AG04450 (cell line): ENCODE measurements around the gene GORASP1. TPM values are rescaled to one million over a fixed set of nuclear protein-coding genes. Genes with fewer than 3 reads are reported as not detected.

Experiments used
- CTCF ChIA-PET: fragments of 300-600, 350-600 bp; formaldehyde crosslinking; extraction: SDS; loops from one replicate; lab custom pipeline; 2022; ENCODE audit warnings: antibody characterized with exemption, inconsistent platforms; lab: Charles Lee
- POLR2A ChIA-PET: fragments of 350-600 bp; formaldehyde crosslinking; extraction: SDS; loops from one replicate; lab custom pipeline; 2021; ENCODE audit warnings: antibody characterized with exemption, inconsistent platforms; lab: Yijun Ruan, JAX
- DNase-seq: peaks from one replicate; pipeline ENCODE4 v3.0.0-alpha.2; 2011; ENCODE audit warnings: low read depth, low spot score
- H3K27ac ChIP-seq: one replicate; pipeline ENCODE4 v1.5.1; 2012; ENCODE audit warnings: low read depth, low read length, control low read depth
- H3K27me3 ChIP-seq: one replicate; pipeline ENCODE4 v1.6.0; 2012; ENCODE audit warnings: low read length; ENCODE audit not compliant: control insufficient read depth, insufficient read depth
- H3K4me3 ChIP-seq: 2 replicates; pipeline ENCODE4 v1.5.1; 2011; ENCODE audit warnings: mild to moderate bottlenecking, low read depth, low read length, control low read depth
- H3K9me3 ChIP-seq: 2 replicates; pipeline ENCODE4 v1.5.1; 2012; ENCODE audit warnings: low read length; ENCODE audit not compliant: control insufficient read depth, insufficient read depth
- polyA plus RNA-seq: library from polyadenylated mRNA; depleted of rRNA; stranded (reverse); fragments of >200 nt; gene quantifications from 2 replicates; pipeline ENCODE4 v1.2.3, GENCODE V29; 2011
- TF ChIP-seq, protein P1 (sequence below): IDR thresholded peaks from 2 replicates; pipeline ENCODE4 v1.5.1; 2011; ENCODE audit warnings: low read depth, low read length, control low read depth, inconsistent platforms

Gene GORASP1
- polyA plus RNA-seq, 1 experiment: 43.7 TPM

GRCh38 chr3:39130693-39131265 lies 23.4 kb upstream of the GORASP1 start:
- no peaks in the 10 kb centered on the region for H3K27me3 ChIP-seq
- H3K4me3 ChIP-seq: no peak overlapping the region
- TF ChIP-seq, protein P1, sequence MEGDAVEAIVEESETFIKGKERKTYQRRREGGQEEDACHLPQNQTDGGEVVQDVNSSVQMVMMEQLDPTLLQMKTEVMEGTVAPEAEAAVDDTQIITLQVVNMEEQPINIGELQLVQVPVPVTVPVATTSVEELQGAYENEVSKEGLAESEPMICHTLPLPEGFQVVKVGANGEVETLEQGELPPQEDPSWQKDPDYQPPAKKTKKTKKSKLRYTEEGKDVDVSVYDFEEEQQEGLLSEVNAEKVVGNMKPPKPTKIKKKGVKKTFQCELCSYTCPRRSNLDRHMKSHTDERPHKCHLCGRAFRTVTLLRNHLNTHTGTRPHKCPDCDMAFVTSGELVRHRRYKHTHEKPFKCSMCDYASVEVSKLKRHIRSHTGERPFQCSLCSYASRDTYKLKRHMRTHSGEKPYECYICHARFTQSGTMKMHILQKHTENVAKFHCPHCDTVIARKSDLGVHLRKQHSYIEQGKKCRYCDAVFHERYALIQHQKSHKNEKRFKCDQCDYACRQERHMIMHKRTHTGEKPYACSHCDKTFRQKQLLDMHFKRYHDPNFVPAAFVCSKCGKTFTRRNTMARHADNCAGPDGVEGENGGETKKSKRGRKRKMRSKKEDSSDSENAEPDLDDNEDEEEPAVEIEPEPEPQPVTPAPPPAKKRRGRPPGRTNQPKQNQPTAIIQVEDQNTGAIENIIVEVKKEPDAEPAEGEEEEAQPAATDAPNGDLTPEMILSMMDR: no peak
- H3K27ac ChIP-seq: no peak overlapping the region
- H3K9me3 ChIP-seq: no peaks in the 10 kb centered on the region
- no peak for DNase-seq
- ChIA-PET CTCF (interaction anchor here (12.0 kb wide), 1 partner anchor 157 kb away, joined by 446 read pairs; no protein-coding TSS in a partner anchor), POLR2A (interaction anchor here (1.1 kb wide), 1 partner anchor 16 kb away, joined by 5 read pairs; no protein-coding TSS in a partner anchor)

DNA sequence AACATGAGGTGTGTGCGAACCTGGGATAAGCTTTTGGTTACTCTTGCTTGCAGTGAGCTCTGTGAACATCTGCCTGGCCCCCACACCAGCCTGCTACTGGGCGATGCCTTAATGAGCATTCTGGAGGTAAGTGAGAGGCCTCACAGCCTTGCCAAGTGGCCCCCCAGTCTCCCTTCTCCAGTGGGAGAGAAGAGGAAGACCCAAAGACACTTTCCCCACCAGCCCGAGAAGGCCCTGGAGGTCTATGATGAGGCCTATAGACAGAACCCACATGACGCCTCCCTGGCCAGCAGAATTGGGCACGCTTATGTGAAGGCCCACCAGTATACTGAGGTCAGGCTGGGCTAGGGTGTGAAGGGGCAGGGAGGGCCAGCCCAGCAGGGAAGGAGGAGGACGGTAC lies 22.6 kb upstream of the GORASP1 start:
- ChIA-PET POLR2A (no interaction called here), CTCF (interaction anchor here (12.0 kb wide), 1 partner anchor 158 kb away, joined by 446 read pairs; no protein-coding TSS in a partner anchor)
- Histone ChIP-seq H3K27me3 (no peaks in the 10 kb centered on the region), H3K27ac (no peak overlapping the region), H3K9me3 (no peaks in the 10 kb centered on the region), H3K4me3 (no peak overlapping the region)
- TF ChIP-seq, protein P1: no peak
- DNase-seq: no peak

- DNase-seq: no peak
- POLR2A ChIA-PET: no interaction called here
- Histone ChIP-seq H3K9me3 (no peaks in the 10 kb centered on the region), H3K4me3 (no peak overlapping the region), H3K27ac (no peak overlapping the region), H3K27me3 (no peaks in the 10 kb centered on the region)
- CTCF ChIA-PET: interaction anchor here (12.0 kb wide), 1 partner anchor 159 kb away, joined by 446 read pairs; no protein-coding TSS in a partner anchor
- TF ChIP-seq, protein P1: no peak
Measured at GRCh38 chr3:39128951-39129350, 21.5 kb upstream of the GORASP1 start.

DNA sequence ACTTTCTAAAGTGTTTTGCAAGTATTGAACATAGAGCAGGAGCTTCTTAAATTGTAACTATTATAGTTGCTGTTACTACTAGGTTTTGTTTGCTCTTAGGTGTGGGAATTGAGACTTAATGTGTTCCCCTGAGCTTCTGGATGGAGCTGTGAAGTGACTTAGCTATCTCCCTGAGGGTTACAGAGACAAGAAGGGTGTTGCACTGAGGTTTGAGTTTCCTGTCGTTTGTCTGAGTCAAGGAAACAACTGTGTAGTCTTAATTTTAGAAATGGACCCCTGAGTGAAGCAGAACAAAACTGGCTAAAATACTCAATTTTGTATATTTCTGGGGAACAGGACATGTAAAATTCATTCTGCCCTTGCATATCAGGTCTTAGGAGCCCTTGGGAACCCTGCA lies 20.5 kb upstream of the GORASP1 start:
- POLR2A ChIA-PET: interaction anchor here (0.6 kb wide), 1 partner anchor 21 kb away, joined by 4 read pairs; no protein-coding TSS in a partner anchor
- no peak for DNase-seq
- Histone ChIP-seq H3K27ac (no peak overlapping the region), H3K27me3 (no peaks in the 10 kb centered on the region), H3K9me3 (no peaks in the 10 kb centered on the region), H3K4me3 (no peak overlapping the region)
- CTCF ChIA-PET: interaction anchor here (1.2 to 12.0 kb wide), 6 partner anchors 11 to 160 kb away, joined by 3 to 446 read pairs (median 12); partner anchors contain the start of genes GORASP1, TTC21A and XIRP1
- TF ChIP-seq, protein P1: no peak

GRCh38 chr3:39127269-39127907 lies 20.0 kb upstream of the GORASP1 start:
- Histone ChIP-seq H3K9me3 (no peaks in the 10 kb centered on the region), H3K27ac (no peak overlapping the region), H3K4me3 (no peak overlapping the region), H3K27me3 (no peaks in the 10 kb centered on the region)
- POLR2A ChIA-PET: interaction anchor here (0.6 to 1.1 kb wide), 3 partner anchors 20 to 161 kb away, joined by 4 read pairs; no protein-coding TSS in a partner anchor
- CTCF ChIA-PET: interaction anchor here (0.6 to 12.0 kb wide), 29 partner anchors 8 to 250 kb away, joined by 3 to 446 read pairs (median 4); partner anchors contain the start of genes CX3CR1, GORASP1, TTC21A and XIRP1
- TF ChIP-seq, protein P1: no peak
- DNase-seq: no peak
